ENCODE data around the gene SCAI. TPM values are rescaled to one million over a fixed set of nuclear protein-coding genes. Genes with fewer than 3 reads are reported as not detected.

SCAI gene
- total and polyA plus RNA-seq, 2 of the 4 experiments (the other 2 are of a cell fraction) = 3.6 to 14.5 TPM

GRCh38 chr9:124964604-124965003 is 178.7 kb downstream of the SCAI start:
- Histone ChIP-seq H4K8ac (ENCODE audit: low read depth in 2 of 2, low read length in 2 of 2) (no peak overlapping the region), H3K4me2 (ENCODE audit: low read depth, low read length) (no peak overlapping the region), H2AFZ (replicated peaks; ENCODE audit: low read length, poor library complexity) (no peak overlapping the region), H2BK5ac (ENCODE audit: low read depth, low read length, poor library complexity, severe bottlenecking) (no peak overlapping the region), H3K14ac (replicated peaks; ENCODE audit: low read depth, low read length) (no peak overlapping the region), H3K27ac (ENCODE audit: insufficient read depth, low read length) (no peak overlapping the region), H3K4me3 (ENCODE audit: insufficient read depth, low read depth, low read length) (no peak overlapping the region), H3K18ac (ENCODE audit: low read depth, low read length) (no peak overlapping the region; the same call in 1 of the 2 replicates), H4K5ac (ENCODE audit: low read depth, low read length) (no peak overlapping the region), H3K4ac (ENCODE audit: low read depth, low read length) (no peak overlapping the region), H2AK9ac (replicated peaks; ENCODE audit: low read depth, low read length, poor library complexity) (no peak overlapping the region), H2BK120ac (ENCODE audit: low read depth, low read length) (no peak overlapping the region), H3K9ac (ENCODE audit: low read depth, low read length) (no peak overlapping the region), H2AK5ac (ENCODE audit: low read depth, low read length) (no peak overlapping the region), H3K4me1 (ENCODE audit: control insufficient read depth, insufficient read depth, low read length) (peaks cover 5% of the 10 kb centered on the region; the same call in 1 of the 2 replicates), H3K27me3 (ENCODE audit: control insufficient read depth, insufficient read depth, low read length) (no peaks in the 10 kb centered on the region), H4K20me1 (ENCODE audit: insufficient read depth, low read length) (no peaks in the 10 kb centered on the region; the same call in 1 of the 2 replicates), H2BK15ac (ENCODE audit: low read depth, low read length) (no peak overlapping the region), H3K36me3 (ENCODE audit: control insufficient read depth, insufficient read depth, low read length) (peaks cover 5% of the 10 kb centered on the region; the same call in 1 of the 2 replicates), H3K56ac (ENCODE audit: extremely low read depth, insufficient read depth, low read length) (no peak overlapping the region), H3K9me1 (ENCODE audit: insufficient read depth, low read length) (no peaks in the 10 kb centered on the region), H2BK20ac (ENCODE audit: low read depth, low read length) (no peak overlapping the region), H4K91ac (ENCODE audit: insufficient read depth, low read depth, low read length) (no peak overlapping the region), H3K23ac (ENCODE audit: low read depth, low read length) (no peak overlapping the region), H3K9me3 (ENCODE audit: control insufficient read depth, insufficient read depth, low read length) (peaks cover 2% of the 10 kb centered on the region; the same call in 1 of the 2 replicates), H3K79me1 (ENCODE audit: low read depth in 1 of 2, low read length in 2 of 2) (no peaks in the 10 kb centered on the region)
- no peak for DNase-seq
- dilution Hi-C loops (cut with HindIII; ENCODE audit: low sequenced_read_pairs, unreplicated experiment) (no loop called here), in situ Hi-C loops (cut with MboI; ENCODE audit: low sequenced_read_pairs) (no loop called here), intact Hi-C loops (cut with micrococcal nuclease) (no loop called here)
- no TSS peak for BruUV-seq (replicated peaks)
- TF ChIP-seq MAFK (IDR thresholded peaks at IDR 0.05; ENCODE audit: low read depth, low read length) = no peak
- WGBS, 2 experiments (ENCODE audit: extremely low coverage in 2 of 2, insufficient read length in 1 of 2) = 60% methylated on average over 2 of the region's 2 CpGs; no CpG with 5 or more reads in 1 of the 2 experiments
- ChIA-PET POLR2A (ENCODE audit: unreplicated experiment) (no interaction called here), CTCF (no interaction called here)
- ATAC-seq (ENCODE audit: low read depth) = no peak
